HepG2 (cell line): ENCODE data around the gene ZNF20. TPM values are rescaled to one million over a fixed set of nuclear protein-coding genes. Genes with fewer than 3 reads are reported as not detected.

Experiments
- CBX1 ChIP-seq: IDR thresholded peaks from one replicate; pipeline ENCODE4 v1.6.1; 2016; ENCODE audit warnings: antibody characterized with exemption, low read depth
- CBX2 ChIP-seq, 2 experiments: fragments of 200-600 bp in 1 of 2; sonication (generic); formaldehyde crosslinking in 1 of 2; IDR thresholded peaks; 2 replicates each; pipeline versions ENCODE4 v1.7.0 to v1.8.1; 2018 to 2022; ENCODE audit warnings: low read depth in 2 of 2, low read length in 1 of 2, mild to moderate bottlenecking in 1 of 2, missing genetic modification reagents in 1 of 2
- EHMT2 ChIP-seq: fragments of 200-600 bp; sonication (generic); IDR thresholded peaks from 2 replicates; pipeline ENCODE4 v1.7.0; 2017; ENCODE audit warnings: antibody characterized with exemption, low read depth, low read length, borderline replicate concordance
- FOXO1 ChIP-seq: sonication (generic); formaldehyde crosslinking; IDR thresholded peaks from 2 replicates; pipeline ENCODE4 v1.4.0; 2020; ENCODE audit warnings: missing genetic modification reagents
- GABPB1 ChIP-seq: IDR thresholded peaks from 2 replicates; pipeline ENCODE4 v1.6.1; 2016; ENCODE audit warnings: mild to moderate bottlenecking, missing genetic modification reagents, moderate library complexity, missing compliant biosample characterization
- HNRNPUL1 ChIP-seq: fragments of 200-400 bp; formaldehyde crosslinking; IDR thresholded peaks from 2 replicates; pipeline ENCODE4 v1.6.1; 2017; ENCODE audit warnings: low read depth, mild to moderate bottlenecking, low read length, moderate library complexity
- MAX ChIP-seq: IDR thresholded peaks from 2 replicates; pipeline ENCODE4 v1.6.1; 2012; ENCODE audit warnings: inconsistent platforms
- MBD4 ChIP-seq: IDR thresholded peaks from 2 replicates; pipeline ENCODE4 v1.6.1; 2012; ENCODE audit warnings: low read length, inconsistent platforms, borderline replicate concordance
- MXD4 ChIP-seq: IDR thresholded peaks from 2 replicates; pipeline ENCODE4 v1.6.1; 2016; ENCODE audit warnings: mild to moderate bottlenecking, missing biosample characterization, missing genetic modification reagents
- NCOA1 ChIP-seq: sonication (generic); formaldehyde crosslinking; IDR thresholded peaks from 2 replicates; pipeline ENCODE4 v1.9.0; 2021; ENCODE audit warnings: missing genetic modification reagents
- NFYC ChIP-seq: IDR thresholded peaks from 2 replicates; pipeline ENCODE4 v1.6.1; 2016; ENCODE audit warnings: missing genetic modification reagents, missing compliant biosample characterization
- NRL ChIP-seq: sonication (generic); formaldehyde crosslinking; IDR thresholded peaks from 2 replicates; pipeline ENCODE4 v1.5.0; 2020; ENCODE audit warnings: missing genetic modification reagents, mild to moderate bottlenecking, moderate library complexity, borderline replicate concordance
- PPARG ChIP-seq: conservative IDR thresholded peaks from 2 replicates; pipeline ENCODE4 v1.6.1; 2016; ENCODE audit warnings: missing biosample characterization, missing genetic modification reagents
- TERF1 ChIP-seq: sonication (generic); formaldehyde crosslinking; IDR thresholded peaks from 2 replicates; pipeline ENCODE4 v1.8.0; 2022; ENCODE audit warnings: mild to moderate bottlenecking, missing genetic modification reagents, moderate library complexity
- U2AF1 ChIP-seq: fragments of 200-400 bp; formaldehyde crosslinking; optimal IDR thresholded peaks from 2 replicates; pipeline ENCODE3; 2017; ENCODE audit warnings: mild to moderate bottlenecking, low read depth, low read length
- ZFP41 ChIP-seq: sonication (generic); formaldehyde crosslinking; IDR thresholded peaks from 2 replicates; pipeline ENCODE4 v1.4.0; 2020; ENCODE audit warnings: mild to moderate bottlenecking, missing genetic modification reagents, borderline replicate concordance
- ZFP82 ChIP-seq: sonication (generic); formaldehyde crosslinking; IDR thresholded peaks from 2 replicates; pipeline ENCODE4 v1.5.1; 2020; ENCODE audit warnings: mild to moderate bottlenecking, missing genetic modification reagents, borderline replicate concordance
- ZNF264 ChIP-seq: sonication (generic); formaldehyde crosslinking; IDR thresholded peaks from 2 replicates; pipeline ENCODE4 v1.4.0; 2020; ENCODE audit warnings: missing genetic modification reagents
- ZNF335 ChIP-seq: sonication (generic); formaldehyde crosslinking; IDR thresholded peaks from 2 replicates; pipeline ENCODE4 v1.4.0; 2020; ENCODE audit warnings: missing genetic modification reagents
- ZNF354B ChIP-seq: sonication (generic); formaldehyde crosslinking; IDR thresholded peaks from 2 replicates; pipeline ENCODE4 v1.8.0; 2022; ENCODE audit warnings: mild to moderate bottlenecking, missing genetic modification reagents
- ZNF549 ChIP-seq: sonication (generic); formaldehyde crosslinking; IDR thresholded peaks from 2 replicates; pipeline ENCODE4 v1.5.0; 2020; ENCODE audit warnings: missing genetic modification reagents
- ZNF552 ChIP-seq: sonication (generic); formaldehyde crosslinking; IDR thresholded peaks from 2 replicates; pipeline ENCODE4 v1.9.0; 2022; ENCODE audit warnings: missing genetic modification reagents, mild to moderate bottlenecking, borderline replicate concordance
- ZNF777 ChIP-seq: sonication (generic); formaldehyde crosslinking; IDR thresholded peaks from 2 replicates; pipeline ENCODE4 v1.4.0; 2020; ENCODE audit warnings: missing genetic modification reagents
- ZNF782 ChIP-seq: sonication (generic); formaldehyde crosslinking; IDR thresholded peaks from 2 replicates; pipeline ENCODE4 v1.4.0; 2020; ENCODE audit warnings: missing genetic modification reagents, mild to moderate bottlenecking, borderline replicate concordance
- ZNF878 ChIP-seq: sonication (generic); formaldehyde crosslinking; IDR thresholded peaks from 2 replicates; pipeline ENCODE4 v1.8.1; 2023; ENCODE audit warnings: mild to moderate bottlenecking, missing genetic modification reagents, moderate library complexity
- polyA plus RNA-seq, 8 experiments: library from polyadenylated mRNA; depleted of rRNA in 3 of 8; stranded (reverse) in 7 of 8; unstranded in 1 of 8; fragments of >200 nt; fragmentation: Illumina TruSeq in 4 of 8; extraction: Trizol in 4 of 8; gene quantifications; 2 replicates each; pipeline versions ENCODE4 v1.2.1 to v1.2.3, GENCODE V29; 2011 to 2016; ENCODE audit warnings: low read depth in 4 of 8, missing spikeins in 1 of 8, mixed read lengths in 1 of 8; ENCODE audit not compliant: insufficient read depth in 1 of 8
- total RNA-seq, 5 experiments: library from RNA; depleted of rRNA; stranded (reverse); fragments of >200 nt; fragmentation: Illumina TruSeq; extraction: Trizol; gene quantifications; 2 replicates each; pipeline ENCODE4 v1.2.3, GENCODE V29; 2016; ENCODE audit warnings: low read depth in 1 of 5
- TF ChIP-seq, protein P1 (sequence below): sonication (generic); formaldehyde crosslinking; IDR thresholded peaks from 2 replicates; pipeline ENCODE4 v1.5.1; 2020; ENCODE audit warnings: missing genetic modification reagents, mild to moderate bottlenecking, borderline replicate concordance
- TF ChIP-seq, protein P2 (sequence below): sonication (generic); formaldehyde crosslinking; IDR thresholded peaks from 2 replicates; pipeline ENCODE4 v1.5.0; 2020; ENCODE audit warnings: missing genetic modification reagents
- TF ChIP-seq, protein P3 (sequence below): sonication (generic); formaldehyde crosslinking; IDR thresholded peaks from 2 replicates; pipeline ENCODE4 v1.8.1; 2023; ENCODE audit warnings: mild to moderate bottlenecking, missing genetic modification reagents, borderline replicate concordance

Gene ZNF20
- total and polyA plus RNA-seq, 2 of the 13 experiments (the other 11 are each of a cell fraction or from before 2014, with no cell fraction given) = 1.6 to 8.0 TPM

- TF ChIP-seq, protein P1, sequence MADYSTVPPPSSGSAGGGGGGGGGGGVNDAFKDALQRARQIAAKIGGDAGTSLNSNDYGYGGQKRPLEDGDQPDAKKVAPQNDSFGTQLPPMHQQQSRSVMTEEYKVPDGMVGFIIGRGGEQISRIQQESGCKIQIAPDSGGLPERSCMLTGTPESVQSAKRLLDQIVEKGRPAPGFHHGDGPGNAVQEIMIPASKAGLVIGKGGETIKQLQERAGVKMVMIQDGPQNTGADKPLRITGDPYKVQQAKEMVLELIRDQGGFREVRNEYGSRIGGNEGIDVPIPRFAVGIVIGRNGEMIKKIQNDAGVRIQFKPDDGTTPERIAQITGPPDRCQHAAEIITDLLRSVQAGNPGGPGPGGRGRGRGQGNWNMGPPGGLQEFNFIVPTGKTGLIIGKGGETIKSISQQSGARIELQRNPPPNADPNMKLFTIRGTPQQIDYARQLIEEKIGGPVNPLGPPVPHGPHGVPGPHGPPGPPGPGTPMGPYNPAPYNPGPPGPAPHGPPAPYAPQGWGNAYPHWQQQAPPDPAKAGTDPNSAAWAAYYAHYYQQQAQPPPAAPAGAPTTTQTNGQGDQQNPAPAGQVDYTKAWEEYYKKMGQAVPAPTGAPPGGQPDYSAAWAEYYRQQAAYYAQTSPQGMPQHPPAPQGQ (CRISPR knock-in tag) = no peak
- TF ChIP-seq CBX1 (no peak), FOXO1 (CRISPR knock-in tag) (no peak), MBD4 (no peak), NFYC (peak; percentile 80), TERF1 (CRISPR knock-in tag) (no peak), CBX2 (IDR thresholded peaks at IDR 0.05; ENCODE audit: low read depth, low read length) (no peak), CBX2 (CRISPR knock-in tag; IDR thresholded peaks at IDR 0.05; ENCODE audit: low read depth) (no peak), U2AF1 (no peak), NRL (peak; percentile 51), ZNF354B (CRISPR knock-in tag) (no peak), ZNF782 (CRISPR knock-in tag) (no peak), EHMT2 (no peak), PPARG (CRISPR knock-in tag) (no peak), ZNF777 (no peak), ZNF335 (CRISPR knock-in tag) (0 out of 2 replicates have a peak, but pooled peaks have one; percentile 39), ZFP41 (CRISPR knock-in tag) (no peak), ZNF878 (CRISPR knock-in tag) (no peak), ZNF264 (no peak), HNRNPUL1 (no peak), MXD4 (CRISPR knock-in tag) (no peak), ZNF552 (CRISPR knock-in tag) (0 out of 2 replicates have a peak, but pooled peaks have one; percentile 45), ZFP82 (0 out of 2 replicates have a peak, but pooled peaks have one; percentile 42), GABPB1 (CRISPR knock-in tag) (peak; percentile 81), MAX (no peak), NCOA1 (CRISPR knock-in tag) (0 out of 2 replicates have a peak, but pooled peaks have one; percentile 41), ZNF549 (CRISPR knock-in tag) (no peak)
- TF ChIP-seq, protein P2, sequence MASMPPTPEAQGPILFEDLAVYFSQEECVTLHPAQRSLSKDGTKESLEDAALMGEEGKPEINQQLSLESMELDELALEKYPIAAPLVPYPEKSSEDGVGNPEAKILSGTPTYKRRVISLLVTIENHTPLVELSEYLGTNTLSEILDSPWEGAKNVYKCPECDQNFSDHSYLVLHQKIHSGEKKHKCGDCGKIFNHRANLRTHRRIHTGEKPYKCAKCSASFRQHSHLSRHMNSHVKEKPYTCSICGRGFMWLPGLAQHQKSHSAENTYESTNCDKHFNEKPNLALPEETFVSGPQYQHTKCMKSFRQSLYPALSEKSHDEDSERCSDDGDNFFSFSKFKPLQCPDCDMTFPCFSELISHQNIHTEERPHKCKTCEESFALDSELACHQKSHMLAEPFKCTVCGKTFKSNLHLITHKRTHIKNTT (CRISPR knock-in tag) = no peak
- TF ChIP-seq, protein P3, sequence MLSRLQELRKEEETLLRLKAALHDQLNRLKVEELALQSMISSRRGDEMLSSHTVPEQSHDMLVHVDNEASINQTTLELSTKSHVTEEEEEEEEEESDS = no peak
Measured at GRCh38 chr19:12139885-12140544, at the start of gene ZNF20 (continued).
